Gastrocnemius medialis (tissue), 4 donors: ENCODE results near the gene MED6.

Experiments used
- POLR2A ChIP-seq, 2 donors: fragments of 450-650 bp; IDR thresholded peaks; one replicate each; pipeline ENCODE4 v1.6.1; 2017; ENCODE audit warnings: antibody characterized with exemption in 2 of 2, mild to moderate bottlenecking in 2 of 2, moderate library complexity in 2 of 2
- TF ChIP-seq, protein P1 (sequence below), 5 experiments: fragments of 450-650 bp in 3 of 5; fragments of 200-600 bp in 2 of 5; sonication (generic) in 2 of 5; IDR thresholded peaks in 4 of 5; conservative IDR thresholded peaks in 1 of 5; 1 replicate in 4 of 5; 2 replicates in 1 of 5; pipeline ENCODE4 v1.5.1; 2016 to 2019; ENCODE audit warnings: antibody characterized with exemption in 5 of 5, mild to moderate bottlenecking in 3 of 5, moderate library complexity in 3 of 5

DNA sequence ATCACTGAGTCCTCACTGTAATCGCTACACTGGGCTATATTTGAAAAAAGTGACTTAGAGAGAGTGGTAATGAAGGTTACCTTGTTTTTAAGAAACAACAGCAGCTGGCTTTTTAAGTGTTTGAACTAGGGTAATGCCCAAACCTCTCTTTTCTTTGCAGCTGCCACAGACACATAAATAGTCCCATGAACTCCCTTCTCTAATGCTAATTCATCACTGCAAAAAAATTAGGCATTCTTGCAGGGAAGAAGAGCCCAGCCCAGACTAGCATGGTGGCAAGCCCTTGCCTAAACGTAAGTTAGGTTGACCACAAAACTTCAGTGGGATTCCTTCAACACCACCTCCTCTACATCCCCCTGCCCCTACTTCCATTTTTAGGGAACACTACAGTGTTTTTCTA lies 17.9 kb upstream of the MED6 start:
- TF ChIP-seq POLR2A (IDR thresholded peaks at IDR 0.05) = no peak
- TF ChIP-seq, protein P1, sequence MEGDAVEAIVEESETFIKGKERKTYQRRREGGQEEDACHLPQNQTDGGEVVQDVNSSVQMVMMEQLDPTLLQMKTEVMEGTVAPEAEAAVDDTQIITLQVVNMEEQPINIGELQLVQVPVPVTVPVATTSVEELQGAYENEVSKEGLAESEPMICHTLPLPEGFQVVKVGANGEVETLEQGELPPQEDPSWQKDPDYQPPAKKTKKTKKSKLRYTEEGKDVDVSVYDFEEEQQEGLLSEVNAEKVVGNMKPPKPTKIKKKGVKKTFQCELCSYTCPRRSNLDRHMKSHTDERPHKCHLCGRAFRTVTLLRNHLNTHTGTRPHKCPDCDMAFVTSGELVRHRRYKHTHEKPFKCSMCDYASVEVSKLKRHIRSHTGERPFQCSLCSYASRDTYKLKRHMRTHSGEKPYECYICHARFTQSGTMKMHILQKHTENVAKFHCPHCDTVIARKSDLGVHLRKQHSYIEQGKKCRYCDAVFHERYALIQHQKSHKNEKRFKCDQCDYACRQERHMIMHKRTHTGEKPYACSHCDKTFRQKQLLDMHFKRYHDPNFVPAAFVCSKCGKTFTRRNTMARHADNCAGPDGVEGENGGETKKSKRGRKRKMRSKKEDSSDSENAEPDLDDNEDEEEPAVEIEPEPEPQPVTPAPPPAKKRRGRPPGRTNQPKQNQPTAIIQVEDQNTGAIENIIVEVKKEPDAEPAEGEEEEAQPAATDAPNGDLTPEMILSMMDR (IDR thresholded peaks at IDR 0.05 in 4 of 5, conservative IDR thresholded peaks at IDR 0.05 in 1 of 5) = no peak
